ENCODE data around the gene KCTD7. TPM values are rescaled to one million over a fixed set of nuclear protein-coding genes. Genes with fewer than 3 reads are reported as not detected.
"Not testable (repeated sequence)": the region's sequence is repeated elsewhere in the genome, so short reads cannot be mapped to it uniquely, and the experiment has no call there.

Gene KCTD7
- total RNA-seq, 4 donors from 2014 or later = 9.4 to 22.5 (median 15.1) TPM

DNA sequence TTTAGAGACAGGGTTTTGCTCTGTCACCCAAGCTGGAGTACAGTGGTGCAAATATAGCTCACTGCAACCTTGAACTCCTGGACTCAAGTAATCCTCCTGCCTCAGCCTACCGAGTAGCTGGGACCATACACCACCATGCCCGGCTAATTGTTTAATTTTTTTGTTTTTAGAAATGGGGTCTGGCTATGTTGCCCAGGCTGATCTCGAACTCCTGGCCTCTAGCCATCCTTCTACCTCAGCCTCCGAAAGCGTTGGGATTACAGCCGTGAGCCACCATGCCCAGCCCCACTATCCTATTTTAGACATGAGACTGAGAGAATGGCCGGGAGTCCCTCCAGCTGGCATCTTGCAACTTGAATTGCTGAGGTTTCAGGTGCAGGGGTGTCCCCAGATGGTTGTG lies 39.4 kb downstream of the KCTD7 start:
- intact Hi-C loops (cut with DNase I) = no loop called here
- DNase-seq (ENCODE audit: extremely low spot score) = no peak
- Histone ChIP-seq H3K27ac (replicated peaks in 1 of 4) (no peak overlapping the region), H3K4me1 (peaks cover 0 to 4% (median 2%) of the 10 kb centered on the region in 4 donors), H3K27me3 (no peaks in the 10 kb centered on the region), H3K4me3 (no peak overlapping the region), H3K36me3 (peaks cover 0 to 13% (median 0%) of the 10 kb centered on the region in 4 donors), H3K9me3 (no peaks in the 10 kb centered on the region)
- TF ChIP-seq, protein P1, sequence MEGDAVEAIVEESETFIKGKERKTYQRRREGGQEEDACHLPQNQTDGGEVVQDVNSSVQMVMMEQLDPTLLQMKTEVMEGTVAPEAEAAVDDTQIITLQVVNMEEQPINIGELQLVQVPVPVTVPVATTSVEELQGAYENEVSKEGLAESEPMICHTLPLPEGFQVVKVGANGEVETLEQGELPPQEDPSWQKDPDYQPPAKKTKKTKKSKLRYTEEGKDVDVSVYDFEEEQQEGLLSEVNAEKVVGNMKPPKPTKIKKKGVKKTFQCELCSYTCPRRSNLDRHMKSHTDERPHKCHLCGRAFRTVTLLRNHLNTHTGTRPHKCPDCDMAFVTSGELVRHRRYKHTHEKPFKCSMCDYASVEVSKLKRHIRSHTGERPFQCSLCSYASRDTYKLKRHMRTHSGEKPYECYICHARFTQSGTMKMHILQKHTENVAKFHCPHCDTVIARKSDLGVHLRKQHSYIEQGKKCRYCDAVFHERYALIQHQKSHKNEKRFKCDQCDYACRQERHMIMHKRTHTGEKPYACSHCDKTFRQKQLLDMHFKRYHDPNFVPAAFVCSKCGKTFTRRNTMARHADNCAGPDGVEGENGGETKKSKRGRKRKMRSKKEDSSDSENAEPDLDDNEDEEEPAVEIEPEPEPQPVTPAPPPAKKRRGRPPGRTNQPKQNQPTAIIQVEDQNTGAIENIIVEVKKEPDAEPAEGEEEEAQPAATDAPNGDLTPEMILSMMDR (IDR thresholded peaks at IDR 0.05) = no peak
- no peak for TF ChIP-seq EP300 (IDR thresholded peaks at IDR 0.05)
- no peak for TF ChIP-seq POLR2AphosphoS5 (IDR thresholded peaks at IDR 0.05)
- TF ChIP-seq POLR2A (IDR thresholded peaks at IDR 0.05; ENCODE audit: low read depth) = no peak
- 88% methylated on average over 6 of the region's 7 CpGs for WGBS

DNA sequence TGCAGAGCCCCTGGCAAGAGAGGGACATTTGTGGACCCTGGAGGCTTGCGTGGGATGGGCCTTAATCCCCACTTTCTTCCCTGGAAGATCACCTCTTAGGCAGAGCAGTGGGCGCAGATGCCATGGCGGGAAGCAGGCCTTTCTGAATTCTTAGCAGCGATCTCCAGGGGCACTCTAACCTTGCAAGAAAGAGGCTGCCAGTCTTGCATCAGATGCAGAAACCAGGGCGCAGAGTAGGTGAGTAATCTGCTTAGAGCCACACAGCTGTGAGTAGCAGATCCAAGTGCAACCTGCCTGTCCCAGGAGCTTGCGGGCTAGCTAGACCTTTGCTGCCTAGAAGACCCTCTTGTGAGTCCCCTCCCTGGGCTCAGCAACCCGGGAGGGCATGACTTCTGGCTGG lies 40.0 kb downstream of the KCTD7 start:
- Histone ChIP-seq H3K27ac (replicated peaks in 1 of 4) (no peak overlapping the region), H3K36me3 (peaks cover 0 to 13% (median 0%) of the 10 kb centered on the region in 4 donors), H3K9me3 (no peaks in the 10 kb centered on the region), H3K4me3 (no peak overlapping the region), H3K4me1 (peaks cover 0 to 4% (median 2%) of the 10 kb centered on the region in 4 donors), H3K27me3 (no peaks in the 10 kb centered on the region)
- DNase-seq (ENCODE audit: extremely low spot score) = no peak
- intact Hi-C loops (cut with DNase I) = no loop called here
- TF ChIP-seq, protein P1 (IDR thresholded peaks at IDR 0.05) = no peak
- TF ChIP-seq EP300 (IDR thresholded peaks at IDR 0.05) = no peak
- TF ChIP-seq POLR2AphosphoS5 (IDR thresholded peaks at IDR 0.05) = no peak
- no peak for TF ChIP-seq POLR2A (IDR thresholded peaks at IDR 0.05; ENCODE audit: low read depth)
- WGBS = 89% methylated on average over 7 of the region's 7 CpGs

DNA sequence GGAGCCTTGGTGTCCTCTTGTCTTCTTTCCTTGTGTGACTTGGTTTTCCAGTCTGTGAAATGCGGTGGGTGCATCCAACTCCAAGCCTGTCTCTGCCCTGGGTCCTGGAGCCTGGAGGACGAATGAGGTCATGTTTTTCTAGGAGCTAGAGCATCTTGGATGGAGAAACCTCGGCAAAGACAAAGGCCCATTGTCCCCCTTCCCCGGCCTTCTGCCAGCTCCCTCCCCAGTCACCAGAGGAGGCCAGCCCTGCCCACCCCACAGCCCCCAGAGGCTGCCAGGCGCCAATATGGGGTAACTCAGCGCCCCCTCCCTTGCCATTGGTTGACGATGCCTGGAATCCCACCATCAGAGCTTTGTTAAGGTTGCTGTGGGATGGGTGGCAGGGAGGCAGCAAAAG lies 40.4 kb downstream of the KCTD7 start:
- H3K9me3 ChIP-seq = no peaks in the 10 kb centered on the region
- no peak overlapping the region for H3K4me3 ChIP-seq
- no peak for DNase-seq (ENCODE audit: extremely low spot score)
- TF ChIP-seq POLR2AphosphoS5 (IDR thresholded peaks at IDR 0.05) = no peak
- TF ChIP-seq, protein P1 (IDR thresholded peaks at IDR 0.05) = no peak
- TF ChIP-seq POLR2A (IDR thresholded peaks at IDR 0.05; ENCODE audit: low read depth) = no peak
- TF ChIP-seq EP300 (IDR thresholded peaks at IDR 0.05) = no peak
- peaks cover 0 to 4% (median 2%) of the 10 kb centered on the region in 4 donors for H3K4me1 ChIP-seq
- no peaks in the 10 kb centered on the region for H3K27me3 ChIP-seq
- peaks cover 0 to 13% (median 0%) of the 10 kb centered on the region in 4 donors for H3K36me3 ChIP-seq
- intact Hi-C loops (cut with DNase I) = no loop called here
- 84% methylated on average over 5 of the region's 7 CpGs for WGBS
- H3K27ac ChIP-seq (replicated peaks in 1 of 4) = no peak overlapping the region

DNA sequence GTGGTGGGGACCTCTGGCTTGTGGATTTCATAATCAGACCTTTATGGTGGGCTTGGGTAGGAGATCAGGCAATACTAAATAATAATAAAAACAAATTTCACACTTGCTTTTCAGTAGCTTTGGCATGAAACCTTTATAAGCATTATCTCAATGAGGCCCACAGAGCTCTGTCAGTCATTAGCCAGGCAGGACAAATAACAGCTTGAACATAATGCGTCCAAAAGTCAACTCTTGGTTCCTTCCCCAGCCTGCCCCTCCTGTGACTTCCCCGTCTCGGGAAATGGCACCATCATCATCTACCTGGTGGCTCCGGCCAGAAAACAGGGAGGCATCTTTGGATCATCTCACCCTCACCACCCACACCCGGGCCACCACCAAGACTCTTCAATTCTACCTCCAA lies 40.8 kb downstream of the KCTD7 start:
- intact Hi-C loops (cut with DNase I) = no loop called here
- TF ChIP-seq POLR2A (IDR thresholded peaks at IDR 0.05; ENCODE audit: low read depth) (no peak), POLR2AphosphoS5 (IDR thresholded peaks at IDR 0.05) (no peak), EP300 (IDR thresholded peaks at IDR 0.05) (no peak)
- TF ChIP-seq, protein P1 (IDR thresholded peaks at IDR 0.05) = no peak
- DNase-seq (ENCODE audit: extremely low spot score) = no peak
- no peak overlapping the region for H3K4me3 ChIP-seq
- H3K27me3 ChIP-seq = no peaks in the 10 kb centered on the region
- 94% methylated on average over 5 of the region's 5 CpGs for WGBS
- peaks cover 0 to 13% (median 0%) of the 10 kb centered on the region in 4 donors for H3K36me3 ChIP-seq
- peaks cover 0 to 3% (median under 1%) of the 10 kb centered on the region in 4 donors for H3K4me1 ChIP-seq
- no peaks in the 10 kb centered on the region for H3K9me3 ChIP-seq
- H3K27ac ChIP-seq (replicated peaks in 1 of 4) = no peak overlapping the region

DNA sequence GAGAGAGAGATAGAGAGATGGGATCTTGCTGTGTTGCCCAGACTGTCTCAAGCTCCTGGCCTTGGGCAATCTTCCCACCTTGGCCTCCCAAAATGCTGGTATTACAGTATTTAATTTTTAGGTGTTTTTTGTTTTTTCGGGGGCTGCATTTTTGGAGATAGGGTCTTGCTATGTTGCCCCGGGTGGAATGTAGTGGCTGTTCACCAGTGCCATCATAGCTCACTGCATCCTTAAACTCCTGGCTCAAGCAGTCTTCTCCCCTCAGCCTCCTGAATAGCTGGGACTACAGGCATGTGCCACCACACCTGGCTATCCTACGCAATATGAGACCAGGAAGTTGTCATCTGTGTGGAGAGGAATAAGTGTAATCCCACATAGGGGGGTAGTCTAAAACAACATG lies 42.4 kb downstream of the KCTD7 start:
- no peak for DNase-seq (ENCODE audit: extremely low spot score)
- H3K9me3 ChIP-seq = no peaks in the 10 kb centered on the region
- H3K4me1 ChIP-seq = peaks cover 0 to 3% (median 0%) of the 10 kb centered on the region in 4 donors
- H3K27ac ChIP-seq (replicated peaks in 1 of 4) = no peak overlapping the region
- H3K27me3 ChIP-seq = no peaks in the 10 kb centered on the region
- intact Hi-C loops (cut with DNase I) = no loop called here
- peaks cover 0 to 13% (median 0%) of the 10 kb centered on the region in 4 donors for H3K36me3 ChIP-seq
- H3K4me3 ChIP-seq = no peak overlapping the region
- 96% methylated on average over 3 of the region's 3 CpGs for WGBS
- TF ChIP-seq, protein P1 (IDR thresholded peaks at IDR 0.05) = no peak
- TF ChIP-seq EP300 (IDR thresholded peaks at IDR 0.05) (no peak), POLR2A (IDR thresholded peaks at IDR 0.05; ENCODE audit: low read depth) (no peak), POLR2AphosphoS5 (IDR thresholded peaks at IDR 0.05) (no peak)

DNA sequence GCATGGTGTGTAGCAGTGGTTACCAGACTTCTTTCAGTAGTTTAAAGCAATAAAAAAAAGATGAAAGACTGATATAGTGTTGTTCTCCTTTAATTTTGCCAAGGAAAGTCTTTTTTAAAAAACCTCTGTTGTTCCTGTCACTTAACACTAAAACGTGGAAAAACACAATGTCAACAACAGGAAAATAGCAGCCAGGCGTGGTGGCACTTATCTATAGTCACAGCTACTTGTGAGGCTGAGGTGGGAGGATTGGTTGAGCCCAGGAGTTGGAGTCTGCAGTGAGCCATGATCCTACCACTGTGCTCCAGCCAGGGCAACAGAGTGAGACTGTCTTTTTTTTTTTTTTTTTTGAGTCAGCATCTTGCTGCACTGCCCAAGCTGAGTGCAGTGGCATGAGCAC lies 42.8 kb downstream of the KCTD7 start:
- intact Hi-C loops (cut with DNase I); H3K27ac ChIP-seq (replicated peaks in 1 of 4); H3K9me3 ChIP-seq; DNase-seq (ENCODE audit: extremely low spot score); H3K27me3 ChIP-seq; H3K4me1 ChIP-seq; H3K4me3 ChIP-seq: not testable (repeated sequence)
- WGBS = 85% methylated on average over 2 of the region's 2 CpGs
- H3K36me3 ChIP-seq = peaks cover 0 to 13% (median 0%) of the 10 kb centered on the region in 4 donors

DNA sequence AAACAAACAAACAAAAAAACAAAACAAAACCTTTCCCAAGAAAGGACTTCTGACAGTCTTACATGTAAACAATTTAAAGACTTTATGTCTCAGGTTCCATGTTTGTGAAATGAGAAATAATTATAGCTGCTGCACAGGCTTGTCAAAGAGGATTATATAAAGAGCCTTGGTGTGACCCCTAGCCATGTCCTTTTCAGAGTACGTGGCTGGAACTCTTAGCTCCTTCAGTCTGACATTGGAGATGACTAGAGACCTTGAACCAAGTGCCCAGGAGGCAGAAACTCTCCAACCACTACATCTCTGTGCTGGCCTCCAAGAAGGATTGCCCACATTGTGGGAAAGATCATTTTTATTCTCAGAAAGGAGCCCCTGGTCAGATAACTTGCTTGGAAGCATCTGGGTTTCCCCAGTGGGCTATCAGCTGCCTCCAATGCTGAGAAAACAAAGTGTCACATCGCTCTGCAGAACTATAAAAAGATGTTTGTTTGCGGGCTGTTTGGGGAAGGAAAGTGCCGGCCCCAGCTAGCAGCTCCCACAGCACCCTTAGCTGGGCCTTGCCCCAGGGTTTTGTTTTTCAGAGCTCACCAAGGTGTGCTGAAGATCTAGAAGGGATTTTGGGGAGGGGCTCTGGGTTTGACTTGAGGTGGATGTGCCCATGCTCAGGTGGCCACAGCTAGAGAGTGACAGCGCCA lies 43.9 kb downstream of the KCTD7 start:
- H3K27ac ChIP-seq (replicated peaks in 1 of 4); DNase-seq (ENCODE audit: extremely low spot score); H3K4me3 ChIP-seq; intact Hi-C loops (cut with DNase I); H3K27me3 ChIP-seq; H3K4me1 ChIP-seq; H3K9me3 ChIP-seq: not testable (repeated sequence)
- peaks cover 0 to 13% (median 0%) of the 10 kb centered on the region in 4 donors for H3K36me3 ChIP-seq
- no CpG with 5 or more reads among the region's 5 CpGs for WGBS

Data from esophagus muscularis mucosa (tissue), 4 donors.